Left cardiac atrium (tissue), 4 donors: ENCODE data around the gene HHATL. TPM values are rescaled to one million over a fixed set of nuclear protein-coding genes. Genes with fewer than 3 reads are reported as not detected.
A peak's percentile ranks its signal among the peaks of the same experiment; 100 is the strongest.

ENCODE experiments used
- ATAC-seq, 2 donors: fragments of 200-7000 bp; cut with Tn5 transposase; one replicate each; pipeline ENCODE4 v1.9.1; 2020; ENCODE audit warnings: mild to moderate bottlenecking in 2 of 2, moderate library complexity in 2 of 2
- DNase-seq: peaks from one replicate; pipeline ENCODE4 v3.0.0-alpha.2; 2020
- intact Hi-C, 2 donors: fragments of 100-400 bp; cut with DNase I; formaldehyde crosslinking; loops; one replicate each; pipeline versions ENCODE4 v1.14.1 to v1.15.1; 2022 to 2023
- total RNA-seq, 2 donors: library from RNA; stranded (reverse); fragmentation: NEBNext Ultra II Directional; extraction: Animal tissue kit (Norgen Biotek cat#: 25700); gene quantifications; one replicate each; pipeline ENCODE4 v1.2.1, GENCODE V29; 2021
- donor health status: DM: no; HTN: yes; CAD: no.
- donor health status: DM: no; HTN: yes; CAD: no; lungs with severe emphysema.
- donor health status: DM: yes; HTN: yes; CAD: no.
- donor health status: Dilated cardiomyopathy.

The HHATL gene
- total RNA-seq, 2 donors from 2014 or later: 431 to 706 TPM

DNA sequence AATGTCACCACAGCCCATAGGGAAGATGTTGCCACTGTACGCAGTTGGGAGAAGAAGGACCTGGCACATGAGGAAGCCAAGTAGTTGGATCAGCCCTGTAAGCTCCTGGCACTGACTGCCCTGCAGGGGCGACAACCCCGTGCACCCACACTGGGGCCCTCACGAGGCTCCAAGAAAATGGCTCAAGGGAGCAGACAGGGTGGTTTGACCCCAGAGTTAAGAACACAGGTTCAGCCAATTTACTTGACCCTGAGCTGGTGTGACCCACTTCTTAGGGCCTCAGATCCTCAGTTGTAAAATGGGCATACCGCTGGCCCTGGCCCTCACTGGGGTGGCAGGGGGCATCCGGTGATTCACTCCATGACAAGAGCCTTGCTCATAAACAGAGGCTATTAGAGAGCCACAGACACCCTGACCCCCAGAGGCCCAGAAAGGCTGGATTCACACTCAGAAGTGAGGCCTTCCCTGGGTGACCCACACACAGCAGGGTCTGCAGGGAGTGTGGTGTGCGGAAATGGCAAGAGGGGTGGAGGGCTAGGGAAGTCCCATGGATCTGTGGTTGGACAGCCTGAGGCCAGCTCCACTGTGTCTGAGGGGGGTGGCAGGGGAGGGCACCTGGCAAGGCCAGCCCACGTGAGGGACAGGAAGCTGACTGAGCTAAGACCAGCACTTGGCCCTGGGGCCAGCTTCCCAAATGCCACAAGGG is 1.7 kb upstream of the HHATL start:
- DNase-seq: no peak
- ATAC-seq: no peak
- intact Hi-C loops: loop anchor here in 1 of 2 donors (5.0 kb wide), 1 partner anchor 42 kb away; no protein-coding TSS in a partner anchor

DNA sequence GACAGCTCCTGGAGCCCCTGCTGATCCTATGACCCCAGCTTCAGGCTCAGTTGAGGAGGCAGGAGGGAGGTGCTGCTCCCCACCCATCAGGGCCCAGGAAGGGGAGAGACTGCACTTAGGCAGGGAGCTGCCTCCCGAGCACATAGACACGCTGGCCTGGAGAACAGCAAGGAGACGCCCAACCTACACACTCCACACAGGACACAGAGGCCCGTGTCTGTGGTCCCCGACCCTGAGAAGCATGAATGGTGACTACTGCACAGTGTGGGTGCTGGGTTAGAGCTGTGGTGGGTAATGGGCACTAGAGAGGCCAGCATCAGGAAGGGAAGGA is 1.1 kb upstream of the HHATL start:
- no peak for DNase-seq
- ATAC-seq: no peak
- intact Hi-C loops: loop anchor here in 1 of 2 donors (2.0 to 5.0 kb wide), 3 partner anchors 19 to 41 kb away; no protein-coding TSS in a partner anchor

DNA sequence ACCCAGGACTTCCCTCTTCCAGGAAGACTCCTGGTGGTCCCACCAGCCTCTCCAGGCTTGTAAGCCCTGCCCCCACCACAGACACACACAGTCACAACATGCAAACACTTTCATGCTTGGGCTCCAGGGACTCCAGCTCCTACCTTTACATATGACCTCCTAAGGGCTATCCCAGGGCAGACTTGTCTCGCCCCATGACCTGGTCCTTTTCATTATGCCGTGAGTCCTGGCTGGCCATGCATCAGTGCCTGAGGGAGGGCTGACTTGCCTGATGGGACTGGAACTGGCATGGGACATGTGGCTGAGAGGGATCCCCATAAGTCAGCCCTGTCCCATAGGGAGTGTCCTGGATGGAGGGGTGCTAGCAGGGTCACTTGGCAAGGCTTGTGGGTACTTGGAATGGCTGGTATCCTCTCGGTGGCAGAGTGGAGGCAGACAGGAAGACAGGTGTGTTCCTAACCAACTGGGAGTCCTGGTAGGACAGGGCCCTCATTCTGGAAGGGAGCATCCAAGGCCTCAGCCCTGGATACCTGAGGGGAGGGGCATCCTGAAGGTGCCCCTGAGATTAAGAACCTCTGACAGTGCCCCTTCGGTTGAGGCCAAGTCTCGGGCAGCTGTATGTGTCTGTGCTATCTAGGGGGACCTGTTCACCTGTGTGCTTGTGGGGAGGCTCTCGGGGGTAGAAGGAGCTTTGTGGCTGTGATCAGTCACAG is 540 bp upstream of the HHATL start:
- intact Hi-C loops: loop anchor here in 1 of 2 donors (2.0 to 5.0 kb wide), 3 partner anchors 20 to 41 kb away; no protein-coding TSS in a partner anchor
- DNase-seq (no peak), ATAC-seq (no peak)

DNA sequence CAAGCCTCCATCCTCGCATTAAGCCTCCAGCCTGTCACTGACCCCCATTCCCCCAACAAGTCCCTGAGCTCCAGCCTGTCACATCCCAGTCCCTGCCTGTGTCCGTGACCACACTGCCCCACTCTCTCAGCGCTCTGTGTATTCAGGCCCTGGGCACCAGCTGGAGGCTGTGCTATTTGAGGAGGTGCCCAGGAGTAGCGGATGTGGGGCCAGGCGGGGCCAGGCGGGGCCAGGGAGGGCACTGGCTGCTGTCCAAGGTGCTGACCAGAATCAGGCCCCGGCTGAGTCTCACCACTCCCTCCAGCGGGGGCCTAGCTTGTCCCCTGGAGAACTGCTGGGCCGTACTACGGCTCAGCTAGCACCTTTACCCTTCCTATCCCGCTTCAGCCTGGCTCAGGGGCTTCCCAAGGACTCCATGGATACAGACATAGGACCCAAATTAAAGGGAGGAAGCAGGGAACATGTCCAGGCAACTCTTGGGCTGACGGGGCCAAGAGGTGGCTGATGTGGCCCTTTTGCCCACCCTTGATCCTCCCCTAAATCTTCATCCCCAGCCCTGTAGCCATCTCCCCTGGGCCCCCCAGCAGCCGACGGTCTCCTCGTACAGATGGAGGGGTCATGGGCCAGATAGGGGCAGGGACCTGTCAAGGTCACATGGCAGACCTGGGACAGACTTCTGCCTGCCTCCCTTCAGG is 1.1 kb downstream of the HHATL start:
- DNase-seq (peak; percentile 79), ATAC-seq (peak; percentile 67 to 74)
- intact Hi-C loops: loop anchor here in 1 of 2 donors (2.0 to 5.0 kb wide), 3 partner anchors 21 to 41 kb away; no protein-coding TSS in a partner anchor

DNA sequence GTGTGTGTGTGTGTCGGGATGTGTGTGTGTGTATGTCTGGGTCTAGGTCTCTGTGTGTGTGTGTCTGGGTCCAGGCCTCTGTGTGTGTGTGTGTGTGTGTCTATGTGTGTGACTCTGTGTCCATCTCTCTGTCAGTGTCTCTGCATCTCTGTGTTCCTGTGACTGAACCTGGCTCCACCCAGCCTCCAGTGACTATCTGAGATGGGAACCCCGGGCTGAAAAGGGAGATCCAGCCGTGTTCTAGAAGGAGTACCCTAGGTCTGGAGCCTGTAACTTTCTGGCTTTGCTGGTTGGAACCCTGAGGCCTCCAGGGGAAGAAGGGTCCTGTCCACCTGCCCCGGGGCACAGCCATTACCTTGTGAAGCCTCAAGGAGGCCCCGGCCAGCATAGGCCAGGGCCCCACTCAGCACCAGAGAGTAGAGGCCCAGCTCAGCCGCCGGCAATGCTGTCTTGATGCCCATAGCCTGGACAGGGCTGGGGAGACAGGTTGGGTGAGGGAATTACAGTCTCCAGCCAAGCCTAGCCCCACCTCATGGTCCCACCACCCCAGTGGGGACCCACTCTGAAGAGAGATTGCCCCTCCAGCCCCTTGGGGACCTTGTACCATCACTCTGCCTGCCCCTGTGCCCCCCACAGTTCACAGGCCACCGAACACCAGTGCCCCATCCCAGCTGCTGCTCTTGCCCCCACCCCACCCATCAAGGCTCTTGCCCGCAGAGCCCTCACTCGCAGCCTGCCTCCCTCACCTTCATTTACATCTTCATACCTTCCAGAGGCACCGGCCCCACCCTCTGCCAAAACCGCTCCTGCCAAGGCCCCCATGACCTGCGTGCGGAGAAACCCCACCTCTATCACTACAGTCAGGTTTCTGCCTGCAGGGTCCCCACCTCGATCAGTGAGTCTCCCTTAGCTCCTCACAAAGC is 2.0 kb downstream of the HHATL start:
- intact Hi-C loops: loop anchor here in 1 of 2 donors (5.0 kb wide), 1 partner anchor 38 kb away; no protein-coding TSS in a partner anchor
- DNase-seq (no peak), ATAC-seq (no peak)

DNA sequence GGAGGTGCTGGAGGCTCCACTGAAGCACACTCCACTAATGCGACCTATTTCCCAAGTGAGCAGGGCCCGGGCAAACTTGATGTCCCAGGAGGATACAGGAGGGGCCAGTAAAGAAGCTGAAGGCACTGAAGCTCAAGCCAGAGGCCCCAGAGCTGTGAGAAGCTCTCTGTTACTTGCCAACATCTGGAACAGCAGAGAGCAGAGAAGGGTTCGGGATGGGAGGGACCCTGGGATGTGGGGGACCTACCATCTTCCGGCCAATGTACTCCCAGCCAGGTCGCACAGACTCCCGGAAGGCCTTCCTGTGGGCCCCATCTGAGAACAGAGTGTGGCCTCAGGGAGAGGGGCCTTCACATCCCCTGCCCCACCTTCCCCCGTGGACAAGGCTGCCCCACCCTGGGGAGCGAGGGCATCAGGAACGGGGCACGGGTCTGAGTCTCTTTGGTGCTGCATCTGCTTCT is 3.1 kb downstream of the HHATL start:
- ATAC-seq (no peak), DNase-seq (no peak)
- intact Hi-C loops: no loop called here

DNA sequence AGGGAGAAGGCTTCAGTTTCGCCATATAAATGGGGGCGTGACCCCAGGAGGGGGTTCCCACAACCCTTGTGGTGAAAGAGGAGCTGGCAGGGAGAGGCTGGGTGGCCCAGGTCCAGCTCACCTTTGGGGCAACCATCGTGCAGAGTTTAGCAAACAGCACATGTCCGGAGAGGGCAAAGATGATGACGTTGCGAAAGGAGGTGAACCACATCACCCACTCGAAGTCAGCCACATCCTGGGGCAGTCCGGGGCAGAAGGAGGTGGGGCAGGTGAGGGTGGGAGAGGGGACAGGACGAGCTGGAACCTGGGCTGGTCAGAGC is 3.7 kb downstream of the HHATL start:
- intact Hi-C loops: no loop called here
- no peak for DNase-seq
- ATAC-seq: no peak

DNA sequence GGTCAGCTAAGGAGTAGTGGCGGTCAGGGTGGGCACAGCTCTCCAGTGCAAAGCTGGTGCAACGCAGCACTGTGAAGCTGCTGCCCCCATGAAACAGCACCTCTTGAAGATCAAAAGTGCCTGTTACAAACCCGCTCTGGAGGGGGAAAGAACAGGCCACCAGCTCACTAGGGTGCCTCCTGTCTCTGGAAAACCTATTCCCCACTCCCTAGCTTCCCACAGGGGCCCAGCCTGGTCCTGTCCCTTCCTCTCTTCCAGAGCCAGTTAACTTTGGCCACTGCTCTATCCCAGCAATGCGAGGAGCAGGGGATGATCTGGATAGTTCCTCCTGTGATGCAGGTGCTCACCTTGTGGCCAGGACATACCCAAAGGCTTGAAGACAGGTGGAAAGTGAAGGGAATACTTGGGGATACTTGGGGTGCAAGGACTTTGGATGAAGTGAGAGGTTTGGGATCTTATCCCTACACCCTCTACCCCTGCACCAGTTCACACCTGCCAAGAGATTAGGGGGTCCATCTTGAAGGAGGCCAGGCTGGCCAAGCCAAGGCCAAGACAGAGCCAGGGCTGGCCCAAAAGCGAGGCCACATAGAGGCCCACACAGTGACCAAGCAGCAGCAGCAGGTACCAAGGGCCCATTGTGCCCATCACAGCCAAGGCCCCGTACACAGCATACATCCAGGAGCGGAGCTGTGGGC is 4.2 kb downstream of the HHATL start:
- intact Hi-C loops: no loop called here
- DNase-seq (no peak), ATAC-seq (no peak)

DNA sequence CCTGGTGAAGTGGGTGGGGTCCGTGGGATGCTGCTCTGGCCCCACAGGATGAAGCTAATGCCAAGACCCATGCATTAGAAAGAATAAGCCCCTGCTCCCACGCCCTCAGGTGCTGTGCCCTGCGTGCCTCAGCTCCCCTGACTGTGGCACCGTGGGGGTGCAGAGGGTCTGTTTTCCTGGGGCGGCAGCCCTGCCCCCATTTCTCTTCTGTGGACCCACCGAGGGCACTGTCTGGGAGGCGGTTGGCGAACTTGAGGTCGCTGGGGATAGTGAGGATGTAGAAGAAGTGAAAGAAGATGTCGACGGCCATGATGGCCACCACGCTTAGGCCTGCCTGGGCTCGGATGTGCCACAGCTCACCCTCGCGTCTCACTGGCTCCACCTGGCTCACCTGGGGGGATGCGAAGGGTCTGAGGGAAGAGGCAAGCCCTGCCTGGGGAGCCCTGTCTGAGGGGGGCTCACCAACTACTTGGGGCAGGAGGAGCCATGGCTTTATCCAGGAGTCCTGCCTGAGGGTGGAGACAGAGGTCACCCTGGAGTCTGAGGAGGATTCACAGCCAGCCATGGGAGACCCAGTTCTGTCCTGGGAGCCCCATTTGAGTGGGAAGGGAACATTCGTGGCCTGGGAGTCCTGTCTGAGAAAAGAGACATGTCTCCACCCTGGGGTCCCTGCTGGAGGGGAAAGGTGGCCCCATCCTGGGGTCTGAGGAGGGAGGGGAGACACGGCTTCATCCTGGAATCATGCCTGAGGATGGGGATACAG is 5.1 kb downstream of the HHATL start:
- intact Hi-C loops: no loop called here
- ATAC-seq: no peak
- DNase-seq: no peak

DNA sequence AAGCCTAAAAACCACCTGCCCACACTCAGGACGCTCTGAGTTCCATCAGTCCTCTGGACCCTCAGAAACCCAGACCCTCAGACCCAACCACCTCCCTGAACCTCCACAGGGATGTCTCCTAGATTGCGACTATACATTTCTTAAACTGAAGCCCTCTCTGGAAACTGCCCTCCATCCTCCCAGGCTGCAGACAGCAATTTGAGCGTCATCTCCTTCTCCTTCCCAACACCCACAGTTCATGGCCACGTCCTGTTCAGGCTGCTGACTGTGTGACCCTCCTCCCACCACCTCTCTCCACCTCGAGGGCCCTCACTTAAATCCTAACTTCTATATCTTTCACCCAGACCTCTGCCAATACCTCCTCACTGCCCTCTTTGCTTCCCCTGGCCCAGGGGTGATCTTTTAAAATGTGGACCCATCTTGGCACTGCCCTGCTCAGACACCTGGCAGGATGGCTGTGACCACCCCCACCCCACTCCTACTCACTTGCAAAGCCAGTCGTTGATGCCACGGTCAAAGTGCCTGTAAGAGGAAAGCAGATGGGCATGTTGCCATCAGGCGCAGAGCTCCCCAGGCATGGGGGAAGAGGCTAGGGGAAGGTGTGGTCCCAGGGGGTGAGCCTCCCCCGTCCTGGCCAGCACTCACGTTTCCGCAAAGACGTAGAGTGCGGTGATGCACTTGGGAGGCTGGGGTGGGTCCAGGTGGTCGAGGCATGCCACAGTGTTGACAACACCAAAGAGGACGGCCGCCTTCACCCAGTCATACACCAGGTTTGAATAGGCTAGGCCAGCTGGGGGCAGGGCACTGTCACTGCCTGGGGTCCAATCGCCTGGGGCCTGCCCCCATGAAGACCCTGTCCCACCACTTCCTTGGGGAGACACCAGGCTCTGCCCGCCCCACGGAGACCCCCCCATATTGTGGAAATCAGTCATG is 6.0 kb downstream of the HHATL start:
- intact Hi-C loops: no loop called here
- ATAC-seq (no peak), DNase-seq (no peak)

DNA sequence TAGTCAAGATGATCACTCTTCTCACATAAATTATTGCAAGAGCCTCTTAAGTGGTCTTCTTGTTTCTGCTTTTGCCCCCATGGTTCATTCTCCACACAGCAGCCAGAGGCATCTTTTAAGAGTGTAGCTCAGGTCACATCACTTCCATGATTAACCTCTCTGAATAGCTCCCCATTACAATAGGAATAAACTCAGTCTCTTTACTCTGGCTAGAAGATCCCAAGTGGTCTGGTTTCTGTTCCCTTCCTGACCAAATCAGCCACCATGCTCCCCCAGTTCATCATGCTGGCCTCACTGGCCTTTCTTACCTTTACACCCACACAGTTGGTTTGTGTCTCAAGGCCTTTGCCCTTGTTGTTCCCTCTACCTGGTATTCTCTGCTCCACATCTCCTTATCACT is 8.2 kb downstream of the HHATL start:
- DNase-seq (no peak), ATAC-seq (no peak)
- intact Hi-C loops: no loop called here

DNA sequence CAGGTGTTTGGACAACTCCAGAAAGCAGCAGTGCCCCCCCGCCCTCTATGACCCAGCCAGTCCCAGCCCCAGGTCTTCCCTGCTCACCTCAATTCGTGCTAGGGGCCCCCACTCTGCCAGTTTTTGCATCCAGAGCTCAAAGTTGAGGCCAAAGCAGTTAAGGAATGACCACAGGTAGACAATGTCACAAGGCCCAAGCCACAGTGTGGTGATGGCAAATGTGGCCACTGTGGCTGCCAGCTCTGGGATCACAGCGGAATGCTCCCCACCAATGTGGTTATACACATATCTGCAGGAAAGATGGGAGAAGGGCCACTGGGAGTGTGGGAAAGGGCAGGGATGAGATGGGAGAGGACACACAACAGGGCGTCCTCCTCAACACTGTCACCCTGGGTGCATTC is 9.1 kb downstream of the HHATL start:
- intact Hi-C loops: no loop called here
- ATAC-seq (no peak), DNase-seq (no peak)

DNA sequence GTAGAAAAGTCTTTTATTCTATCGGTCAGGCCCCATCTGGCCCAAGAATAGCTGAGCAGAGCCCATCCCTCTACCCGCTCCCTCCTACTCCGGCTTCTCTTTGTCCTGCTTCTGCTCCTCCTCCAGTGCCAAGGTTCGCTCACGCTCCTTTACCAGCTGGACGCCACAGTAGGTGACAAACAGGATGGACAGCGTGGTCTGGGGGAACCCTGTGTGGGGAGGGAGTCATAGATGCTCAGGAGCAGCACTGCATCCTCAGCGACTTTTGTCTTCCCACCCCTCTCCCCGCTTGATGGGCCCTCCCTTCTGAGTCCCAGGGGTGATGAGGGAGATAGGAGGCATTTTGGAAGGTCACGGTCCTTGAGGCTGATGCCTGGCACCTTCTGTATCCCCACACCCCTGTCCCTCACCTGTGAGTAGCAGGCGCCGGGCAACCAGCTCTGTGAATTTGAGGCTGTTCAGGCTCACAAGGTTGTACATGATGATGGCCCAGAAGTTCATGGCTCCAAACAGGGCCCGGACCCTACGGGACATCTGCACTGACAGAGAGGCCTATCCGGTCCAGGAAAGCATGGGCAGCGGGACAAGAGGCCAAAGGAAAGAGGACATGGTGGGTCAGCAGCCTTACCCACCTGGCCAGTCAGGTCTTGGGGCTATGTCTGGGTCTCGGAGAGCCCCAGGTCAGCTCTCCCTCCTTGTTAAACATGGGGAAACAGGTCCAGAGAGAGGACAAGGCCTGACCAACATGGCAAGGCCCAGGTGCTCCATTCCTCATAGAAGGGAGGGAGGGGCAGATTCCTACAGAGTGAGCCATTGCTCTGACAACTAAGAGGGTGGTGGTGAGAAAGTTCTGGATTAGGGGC is 9.7 kb downstream of the HHATL start:
- intact Hi-C loops: no loop called here
- ATAC-seq (no peak), DNase-seq (no peak)

DNA sequence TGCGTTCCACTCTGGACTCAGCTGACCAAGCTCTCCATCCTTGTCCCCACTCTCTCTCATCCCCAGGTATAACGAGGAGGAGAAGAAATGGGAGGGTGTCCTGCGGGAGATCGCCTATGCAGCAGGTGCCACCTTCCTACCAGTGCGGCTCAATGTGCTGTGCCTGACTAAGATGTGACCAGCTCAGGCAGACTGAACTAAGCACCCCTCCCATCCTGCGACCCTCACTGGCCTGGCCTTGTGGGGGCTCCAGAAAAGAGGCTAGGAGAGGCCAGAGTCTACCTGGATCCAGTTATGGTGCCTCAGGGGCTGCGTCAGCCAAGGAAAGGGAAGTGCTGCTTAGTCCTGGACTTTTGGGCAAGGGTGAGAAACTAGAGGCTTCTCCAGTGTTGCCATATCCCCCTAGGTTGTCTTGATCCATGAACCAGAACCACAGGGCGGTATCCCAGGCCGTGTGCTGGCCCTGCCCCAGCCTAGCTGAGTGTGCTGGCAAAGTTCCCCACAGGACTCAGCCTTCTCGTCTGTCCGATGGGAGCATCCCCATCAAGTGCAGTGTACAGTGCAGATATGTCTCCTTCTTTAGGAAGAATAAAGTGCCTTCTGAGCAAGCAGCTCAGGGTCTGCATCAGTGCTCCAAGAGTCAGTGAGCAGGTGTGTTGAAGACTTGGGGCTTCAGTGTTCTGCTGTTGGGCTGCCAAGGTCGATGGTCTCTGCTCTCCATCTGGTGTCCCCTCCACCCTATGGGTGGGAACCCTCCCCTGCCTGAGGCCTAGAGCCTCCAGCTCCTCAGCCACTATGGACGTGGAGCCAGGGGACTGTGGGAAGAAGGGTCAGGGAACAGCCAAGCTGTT is 10.6 kb downstream of the HHATL start:
- DNase-seq: no peak
- ATAC-seq: no peak
- intact Hi-C loops: no loop called here
